Neural cell (in vitro differentiated cells): ENCODE measurements around the gene CUL3. TPM values are rescaled to one million over a fixed set of nuclear protein-coding genes. Genes with fewer than 3 reads are reported as not detected.
"Not testable (repeated sequence)": the region's sequence is repeated elsewhere in the genome, so short reads cannot be mapped to it uniquely, and the experiment has no call there.

Source experiments
- H2AFZ ChIP-seq: fragments of 200-600, 300-800 bp; sonication (generic), shearing (Covaris generic); 2 replicates; pipeline ENCODE4 v1.6.0; 2014; ENCODE audit warnings: low read depth, mild to moderate bottlenecking, antibody characterized with exemption, low read length, moderate library complexity
- H3F3A ChIP-seq: fragments of 200-600 bp; shearing (Covaris generic); 2 replicates; pipeline ENCODE4 v1.6.1; 2016; ENCODE audit warnings: mild to moderate bottlenecking, moderate library complexity, mixed read lengths, antibody characterized with exemption, low read length; ENCODE audit not compliant: insufficient read depth, poor library complexity, severe bottlenecking
- H3K27ac ChIP-seq: fragments of 200-600, 300-800 bp; sonication (generic), shearing (Covaris generic); 2 replicates; pipeline ENCODE4 v1.5.1; 2014; ENCODE audit warnings: mild to moderate bottlenecking, low read length, moderate library complexity
- H3K27me3 ChIP-seq: fragments of 300-800, 200-600 bp; sonication (generic), shearing (Covaris generic); 2 replicates; pipeline ENCODE4 v1.6.0; 2014; ENCODE audit warnings: mild to moderate bottlenecking, low read depth, low read length, moderate library complexity; ENCODE audit not compliant: insufficient read depth
- H3K36me3 ChIP-seq: fragments of 300-800, 200-600 bp; sonication (generic), shearing (Covaris generic); 2 replicates; pipeline ENCODE4 v1.5.1; 2014; ENCODE audit warnings: mild to moderate bottlenecking, antibody characterized with exemption, low read length, moderate library complexity; ENCODE audit not compliant: insufficient read depth
- H3K4me2 ChIP-seq: fragments of 300-800, 200-600 bp; sonication (generic), shearing (Covaris generic); 2 replicates; pipeline ENCODE4 v1.6.0; 2014; ENCODE audit warnings: mild to moderate bottlenecking, low read length
- H3K4me3 ChIP-seq: fragments of 300-800, 200-600 bp; sonication (generic), shearing (Covaris generic); 2 replicates; pipeline ENCODE4 v1.5.1; 2014; ENCODE audit warnings: mild to moderate bottlenecking, low read length, moderate library complexity
- H3K79me2 ChIP-seq: fragments of 200-600 bp; shearing (Covaris generic); replicated peaks from 2 replicates; pipeline ENCODE4 v1.6.0; 2014; ENCODE audit warnings: mild to moderate bottlenecking, low read length, moderate library complexity; ENCODE audit not compliant: insufficient read depth
- H3K9ac ChIP-seq: fragments of 300-800, 200-600 bp; sonication (generic), shearing (Covaris generic); 2 replicates; pipeline ENCODE4 v1.6.1; 2016; ENCODE audit warnings: mild to moderate bottlenecking, low read length, mixed read lengths
- H3K9me2 ChIP-seq: fragments of 200-600 bp; shearing (Covaris generic); 2 replicates; pipeline ENCODE4 v1.6.1; 2016; ENCODE audit warnings: mild to moderate bottlenecking, low read length, mixed read lengths; ENCODE audit not compliant: insufficient read depth
- H3K9me3 ChIP-seq: fragments of 200-600, 300-800 bp; sonication (generic), shearing (Covaris generic); 2 replicates; pipeline ENCODE4 v1.6.1; 2016; ENCODE audit warnings: mild to moderate bottlenecking, mixed run types, low read length, moderate library complexity, mixed read lengths
- H4K20me1 ChIP-seq: fragments of 200-600 bp; shearing (Covaris generic); 2 replicates; pipeline ENCODE4 v1.6.1; 2016; ENCODE audit warnings: mild to moderate bottlenecking, mixed run types; ENCODE audit not compliant: insufficient read depth
- CTCF ChIP-seq: fragments of 450-650 bp; IDR thresholded peaks from 2 replicates; pipeline ENCODE4 v1.5.1; 2014; ENCODE audit warnings: antibody characterized with exemption, mild to moderate bottlenecking, moderate library complexity; ENCODE audit not compliant: poor library complexity, severe bottlenecking
- EZH2 ChIP-seq: fragments of 200-600, 300-800 bp; shearing (Covaris generic), sonication (generic); IDR thresholded peaks from 2 replicates; pipeline ENCODE4 v1.6.1; 2014; ENCODE audit warnings: antibody characterized with exemption, low read length, borderline replicate concordance, mild to moderate bottlenecking; ENCODE audit not compliant: insufficient read depth, poor library complexity, severe bottlenecking
- MXI1 ChIP-seq: fragments of 450-650 bp; conservative IDR thresholded peaks from 2 replicates; pipeline ENCODE4 v1.6.1; 2014; ENCODE audit warnings: antibody characterized with exemption, mild to moderate bottlenecking; ENCODE audit not compliant: poor library complexity, severe bottlenecking
- POLR2AphosphoS5 ChIP-seq: IDR thresholded peaks from 2 replicates; pipeline ENCODE4 v1.6.1; 2012
- RAD21 ChIP-seq: fragments of 450-650 bp; conservative IDR thresholded peaks from 2 replicates; pipeline ENCODE4 v1.6.1; 2014; ENCODE audit warnings: antibody characterized with exemption, mild to moderate bottlenecking, moderate library complexity
- REST ChIP-seq: IDR thresholded peaks from 2 replicates; pipeline ENCODE4 v1.6.1; 2012; ENCODE audit warnings: borderline replicate concordance
- SMC3 ChIP-seq: fragments of 450-650 bp; conservative IDR thresholded peaks from 2 replicates; pipeline ENCODE4 v1.6.1; 2014; ENCODE audit warnings: antibody characterized with exemption, mild to moderate bottlenecking, moderate library complexity; ENCODE audit not compliant: poor library complexity
- TAF1 ChIP-seq: IDR thresholded peaks from 2 replicates; pipeline ENCODE4 v1.6.1; 2012; ENCODE audit warnings: low read depth
- polyA plus RNA-seq: library from polyadenylated mRNA; depleted of rRNA; stranded (reverse); fragments of >200 nt; gene quantifications from 2 replicates; pipeline ENCODE4 v1.2.3, GENCODE V29; 2014

Gene CUL3
- polyA plus RNA-seq, 1 donor from 2014 or later: 53.9 TPM

GRCh38 chr2:224524657-224525056 is 60.5 kb downstream of the CUL3 start:
- Histone ChIP-seq H3F3A (no peaks in the 10 kb centered on the region), H3K4me2 (no peak overlapping the region), H3K27me3 (no peaks in the 10 kb centered on the region), H3K4me3 (no peak overlapping the region), H3K36me3 (peaks cover 4% of the 10 kb centered on the region), H3K27ac (no peak overlapping the region), H2AFZ (no peak overlapping the region), H3K79me2 (peaks cover 83% of the 10 kb centered on the region), H4K20me1 (no peaks in the 10 kb centered on the region), H3K9ac (no peak overlapping the region), H3K9me2 (no peaks in the 10 kb centered on the region), H3K9me3 (no peaks in the 10 kb centered on the region)
- TF ChIP-seq CTCF: no peak

GRCh38 chr2:224523626-224524577 is 61.3 kb downstream of the CUL3 start:
- Histone ChIP-seq H3K36me3 (peaks cover 3% of the 10 kb centered on the region), H3K9me3 (no peaks in the 10 kb centered on the region), H3K27me3 (no peaks in the 10 kb centered on the region), H3K9ac (no peak overlapping the region), H2AFZ (no peak overlapping the region), H3K79me2 (peaks cover 88% of the 10 kb centered on the region), H4K20me1 (no peaks in the 10 kb centered on the region), H3K27ac (no peak overlapping the region), H3K9me2 (no peaks in the 10 kb centered on the region), H3K4me3 (no peak overlapping the region), H3K4me2 (no peak overlapping the region), H3F3A (no peaks in the 10 kb centered on the region)
- TF ChIP-seq REST (no peak), TAF1 (no peak), SMC3 (no peak), RAD21 (no peak), POLR2AphosphoS5 (no peak), MXI1 (no peak), EZH2 (no peak), CTCF (no peak)

- H3K79me2 ChIP-seq: peaks cover 88% of the 10 kb centered on the region
- H3F3A ChIP-seq, H2AFZ ChIP-seq, H3K9me3 ChIP-seq, H3K4me2 ChIP-seq, H3K27ac ChIP-seq, H3K4me3 ChIP-seq, H3K9me2 ChIP-seq, H3K27me3 ChIP-seq, H4K20me1 ChIP-seq, H3K9ac ChIP-seq, H3K36me3 ChIP-seq: not testable (repeated sequence)
These were observed 62.7 kb downstream of the CUL3 start for GRCh38 chr2:224522483-224522882.
